Mucosa of descending colon (tissue), 3 donors: ENCODE measurements around the gene HIPK2. TPM values are rescaled to one million over a fixed set of nuclear protein-coding genes. Genes with fewer than 3 reads are reported as not detected.

Experiments
- ATAC-seq: fragments of 200-7000 bp; cut with Tn5 transposase; one replicate; pipeline ENCODE4 v1.9.1; 2020; ENCODE audit warnings: mild to moderate bottlenecking, moderate library complexity
- DNase-seq, 3 donors: peaks; one replicate each; pipeline ENCODE4 v3.0.0-alpha.2; 2020
- H3K36me3 ChIP-seq: fragments of 200-600 bp; one replicate; pipeline ENCODE4 v1.8.0; 2021; ENCODE audit warnings: low read depth, mild to moderate bottlenecking
- H3K4me1 ChIP-seq: fragments of 200-600 bp; one replicate; pipeline ENCODE4 v1.8.0; 2021; ENCODE audit warnings: low read depth, mild to moderate bottlenecking
- H3K4me3 ChIP-seq: fragments of 200-600 bp; one replicate; pipeline ENCODE4 v1.8.0; 2021; ENCODE audit warnings: mild to moderate bottlenecking
- H3K9me3 ChIP-seq: fragments of 200-600 bp; one replicate; pipeline ENCODE4 v1.8.0; 2021; ENCODE audit warnings: mild to moderate bottlenecking
- CTCF ChIP-seq: fragments of 200-600 bp; IDR thresholded peaks from one replicate; pipeline ENCODE4 v1.8.0; 2022; ENCODE audit warnings: antibody characterized with exemption, mild to moderate bottlenecking
- intact Hi-C, 2 donors: fragments of 100-400 bp; cut with DNase I in 1 of 2; cut with micrococcal nuclease in 1 of 2; formaldehyde crosslinking; loops; one replicate each; pipeline versions ENCODE4 v1.11.0 to v1.11.1; 2022; cut with DNase I, micrococcal nuclease
- total RNA-seq, 3 donors: library from RNA; stranded (reverse); fragmentation: NEBNext Ultra II Directional in 2 of 3; extraction: Animal tissue kit (Norgen Biotek cat#: 25700) in 2 of 3; gene quantifications; one replicate each; pipeline versions ENCODE4 v1.2.1 to v1.2.4, GENCODE V29; 2021 to 2023
- donor health status: DM: no; HTN: no; CAD: no; lungs with moderate emphysema.
- donor health status: DM: no; HTN: no; CAD: no.
- donor health status: DM: no; HTN: yes; CAD: no.

HIPK2 gene
- total RNA-seq, 3 donors from 2014 or later = 29.9 to 63.6 (median 39.9) TPM

GRCh38 chr7:139572704-139573385 is 205.0 kb downstream of the HIPK2 start:
- DNase-seq (no peak), ATAC-seq (no peak)
- Histone ChIP-seq H3K4me1 (no peaks in the 10 kb centered on the region), H3K4me3 (no peak overlapping the region), H3K36me3 (no peaks in the 10 kb centered on the region), H3K9me3 (no peaks in the 10 kb centered on the region)
- no peak for TF ChIP-seq CTCF
- intact Hi-C loops = no loop called here

DNA sequence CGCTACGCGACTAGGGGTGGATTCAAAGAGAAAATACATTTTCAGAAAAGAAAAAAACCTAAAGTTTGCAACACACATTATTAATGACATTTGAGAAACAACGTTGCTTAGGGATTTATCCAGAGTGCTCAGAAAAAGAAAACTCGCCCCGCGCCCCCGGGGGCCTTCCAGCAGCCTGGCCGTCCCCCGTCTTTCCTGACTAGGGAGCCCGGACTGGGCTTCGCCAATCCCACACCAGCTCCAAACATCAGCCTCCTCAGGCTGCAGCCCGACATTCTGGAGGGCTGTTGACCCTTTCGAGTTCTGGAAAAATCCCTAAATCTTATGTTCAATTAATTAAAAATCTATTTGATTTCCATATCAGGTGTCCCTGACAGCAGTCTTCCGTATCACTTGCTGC is 205.7 kb downstream of the HIPK2 start:
- no peak for ATAC-seq
- no peaks in the 10 kb centered on the region for H3K4me1 ChIP-seq
- TF ChIP-seq CTCF = no peak
- intact Hi-C loops = no loop called here
- H3K36me3 ChIP-seq = no peaks in the 10 kb centered on the region
- DNase-seq = no peak
- H3K4me3 ChIP-seq = no peak overlapping the region
- H3K9me3 ChIP-seq = no peaks in the 10 kb centered on the region

DNA sequence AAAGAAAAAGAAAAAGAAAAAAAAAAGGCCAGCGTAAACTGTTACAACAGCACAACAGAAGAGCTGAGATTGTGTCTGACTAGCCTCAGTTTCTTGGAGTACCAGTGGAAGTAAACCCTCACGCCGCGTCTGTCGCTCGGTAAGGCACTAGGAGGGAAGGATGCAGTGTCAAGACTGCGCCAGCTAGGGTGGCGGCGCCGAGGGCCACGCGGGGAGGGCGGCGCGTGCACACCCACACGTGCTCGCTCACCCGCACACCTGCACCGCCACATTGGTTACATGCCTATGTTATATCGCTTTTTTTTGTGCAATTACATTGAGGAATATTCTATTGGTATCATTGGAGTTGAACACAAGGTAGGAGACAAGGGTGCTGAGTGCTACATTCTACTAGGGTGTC is 206.1 kb downstream of the HIPK2 start:
- intact Hi-C loops = no loop called here
- no peaks in the 10 kb centered on the region for H3K9me3 ChIP-seq
- no peaks in the 10 kb centered on the region for H3K36me3 ChIP-seq
- no peak overlapping the region for H3K4me3 ChIP-seq
- H3K4me1 ChIP-seq = no peaks in the 10 kb centered on the region
- no peak for ATAC-seq
- DNase-seq = no peak
- no peak for TF ChIP-seq CTCF

- Histone ChIP-seq H3K9me3 (no peaks in the 10 kb centered on the region), H3K4me3 (no peak overlapping the region), H3K4me1 (no peaks in the 10 kb centered on the region), H3K36me3 (no peaks in the 10 kb centered on the region)
- intact Hi-C loops = no loop called here
- no peak for ATAC-seq
- no peak for TF ChIP-seq CTCF
- DNase-seq = no peak
These were observed 206.6 kb downstream of the HIPK2 start for GRCh38 chr7:139571190-139571589.

- no peaks in the 10 kb centered on the region for H3K9me3 ChIP-seq
- ATAC-seq (no peak), DNase-seq (no peak)
- no peaks in the 10 kb centered on the region for H3K4me1 ChIP-seq
- TF ChIP-seq CTCF = no peak
- no peaks in the 10 kb centered on the region for H3K36me3 ChIP-seq
- intact Hi-C loops = no loop called here
- H3K4me3 ChIP-seq = no peak overlapping the region
These were observed 207.2 kb downstream of the HIPK2 start for GRCh38 chr7:139570626-139571025.

GRCh38 chr7:139570119-139570518 is 207.7 kb downstream of the HIPK2 start:
- Histone ChIP-seq H3K36me3 (no peaks in the 10 kb centered on the region), H3K4me1 (no peaks in the 10 kb centered on the region), H3K9me3 (no peaks in the 10 kb centered on the region), H3K4me3 (no peak overlapping the region)
- TF ChIP-seq CTCF = no peak
- DNase-seq (no peak), ATAC-seq (no peak)
- intact Hi-C loops = no loop called here
